Mesodermal cell (in vitro differentiated cells): ENCODE measurements around the gene HPS3.
"Not testable (repeated sequence)": the region's sequence is repeated elsewhere in the genome, so short reads cannot be mapped to it uniquely, and the experiment has no call there.

Source experiments
- H3K27ac ChIP-seq: 2 replicates; pipeline ENCODE4 v1.7.0; 2013; ENCODE audit warnings: mild to moderate bottlenecking, low read depth, low read length, moderate library complexity; ENCODE audit not compliant: severe bottlenecking
- H3K36me3 ChIP-seq: 2 replicates; pipeline ENCODE4 v1.7.1; 2013; ENCODE audit warnings: mild to moderate bottlenecking, low read length, moderate library complexity; ENCODE audit not compliant: control insufficient read depth, insufficient read depth
- H3K4me1 ChIP-seq: one replicate; pipeline ENCODE4 v1.7.1; 2013; ENCODE audit warnings: mild to moderate bottlenecking, low read length; ENCODE audit not compliant: insufficient read depth, control insufficient read depth, poor library complexity, severe bottlenecking
- H3K4me3 ChIP-seq: 2 replicates; pipeline ENCODE4 v1.7.0; 2013; ENCODE audit warnings: low read length, control low read depth, mild to moderate bottlenecking; ENCODE audit not compliant: insufficient read depth, poor library complexity, severe bottlenecking; ENCODE audit errors: extremely low read depth
- H3K9me3 ChIP-seq: 2 replicates; pipeline ENCODE4 v1.7.1; 2013; ENCODE audit warnings: mild to moderate bottlenecking, low read length, moderate library complexity; ENCODE audit not compliant: control insufficient read depth
- WGBS, 2 experiments: methylation state at CpG; one replicate each; pipeline ENCODE4 v1.1.5; 2013; ENCODE audit warnings: missing lambda C conversion rate in 2 of 2; ENCODE audit not compliant: insufficient coverage in 2 of 2; 5-methylcytosine and 5-hydroxymethylcytosine counted together

The HPS3 gene

GRCh38 chr3:149090907-149091306 lies 38.5 kb upstream of the HPS3 start:
- no peak overlapping the region for H3K4me3 ChIP-seq
- H3K36me3 ChIP-seq: no peaks in the 10 kb centered on the region
- H3K9me3 ChIP-seq: peaks cover 5% of the 10 kb centered on the region
- H3K27ac ChIP-seq: no peak overlapping the region
- H3K4me1 ChIP-seq: no peaks in the 10 kb centered on the region
- WGBS, 2 experiments: 83 to 93% methylated on average over 2 of the region's 3 CpGs

GRCh38 chr3:149091983-149092382 lies 37.5 kb upstream of the HPS3 start:
- H3K4me3 ChIP-seq: no peak overlapping the region
- peaks cover 2% of the 10 kb centered on the region for H3K9me3 ChIP-seq
- no peaks in the 10 kb centered on the region for H3K36me3 ChIP-seq
- H3K27ac ChIP-seq: no peak overlapping the region
- no peaks in the 10 kb centered on the region for H3K4me1 ChIP-seq
- 91 to 98% methylated on average over 4 of the region's 4 CpGs for WGBS, 2 experiments

- no peak overlapping the region for H3K27ac ChIP-seq
- H3K4me1 ChIP-seq: no peaks in the 10 kb centered on the region
- no peaks in the 10 kb centered on the region for H3K9me3 ChIP-seq
- no peak overlapping the region for H3K4me3 ChIP-seq
- H3K36me3 ChIP-seq: no peaks in the 10 kb centered on the region
- WGBS, 2 experiments: 87 to 94% methylated on average over 2 to 3 of the region's 4 CpGs
Measured at GRCh38 chr3:149095487-149095886, 34.0 kb upstream of the HPS3 start.

- WGBS, 2 experiments: 92 to 93% methylated on average over 6 to 16 of the region's 19 CpGs
- not testable (repeated sequence) for H3K27ac ChIP-seq, H3K36me3 ChIP-seq, H3K4me3 ChIP-seq, H3K9me3 ChIP-seq, H3K4me1 ChIP-seq
Measured at GRCh38 chr3:149097987-149098386, 31.5 kb upstream of the HPS3 start.

GRCh38 chr3:149101154-149101553 lies 28.3 kb upstream of the HPS3 start:
- H3K4me3 ChIP-seq: no peak overlapping the region
- peaks cover 4% of the 10 kb centered on the region for H3K9me3 ChIP-seq
- no peak overlapping the region for H3K27ac ChIP-seq
- H3K36me3 ChIP-seq: no peaks in the 10 kb centered on the region
- no peaks in the 10 kb centered on the region for H3K4me1 ChIP-seq
- WGBS, 2 experiments: no CpG with 5 or more reads among the region's 4 CpGs

GRCh38 chr3:149101641-149102040 lies 27.8 kb upstream of the HPS3 start:
- 73 to 93% methylated on average over 2 to 3 of the region's 3 CpGs for WGBS, 2 experiments

GRCh38 chr3:149104484-149104883 lies 25.0 kb upstream of the HPS3 start:
- H3K27ac ChIP-seq: no peak overlapping the region
- no peak overlapping the region for H3K4me3 ChIP-seq
- no peaks in the 10 kb centered on the region for H3K36me3 ChIP-seq
- peaks cover 13% of the 10 kb centered on the region for H3K9me3 ChIP-seq
- H3K4me1 ChIP-seq: no peaks in the 10 kb centered on the region
- WGBS, 2 experiments: 92 to 100% methylated on average over 1 to 2 of the region's 3 CpGs

More at GRCh38 chr3:149101641-149102040, 27.8 kb upstream of the HPS3 start:
- Histone ChIP-seq H3K4me1 (no peaks in the 10 kb centered on the region), H3K36me3 (no peaks in the 10 kb centered on the region), H3K9me3 (peaks cover 9% of the 10 kb centered on the region), H3K27ac (no peak overlapping the region), H3K4me3 (no peak overlapping the region)

GRCh38 chr3:149114458-149114857 lies 15.0 kb upstream of the HPS3 start:
- Histone ChIP-seq H3K27ac (no peak overlapping the region), H3K4me1 (no peaks in the 10 kb centered on the region), H3K4me3 (no peak overlapping the region), H3K9me3 (no peaks in the 10 kb centered on the region), H3K36me3 (no peaks in the 10 kb centered on the region)
- 89% methylated on average over 1 of the region's 1 CpG; no CpG with 5 or more reads in 1 of the 2 experiments for WGBS, 2 experiments

- Histone ChIP-seq H3K36me3 (no peaks in the 10 kb centered on the region), H3K4me1 (no peaks in the 10 kb centered on the region), H3K4me3 (no peak overlapping the region), H3K9me3 (no peaks in the 10 kb centered on the region), H3K27ac (no peak overlapping the region)
- 89 to 90% methylated on average over 2 of the region's 5 CpGs for WGBS, 2 experiments
Measured at GRCh38 chr3:149115114-149115513, 14.3 kb upstream of the HPS3 start.

GRCh38 chr3:149118724-149119123 lies 10.7 kb upstream of the HPS3 start:
- Histone ChIP-seq H3K4me3 (no peak overlapping the region), H3K9me3 (no peaks in the 10 kb centered on the region), H3K4me1 (no peaks in the 10 kb centered on the region), H3K27ac (no peak overlapping the region), H3K36me3 (no peaks in the 10 kb centered on the region)
- WGBS, 2 experiments: 86 to 92% methylated on average over 5 to 7 of the region's 9 CpGs

GRCh38 chr3:149119466-149119865 lies 10.0 kb upstream of the HPS3 start:
- no peaks in the 10 kb centered on the region for H3K4me1 ChIP-seq
- WGBS, 2 experiments: no CpG with 5 or more reads among the region's 1 CpG

More at GRCh38 chr3:149119466-149119865, 10.0 kb upstream of the HPS3 start:
- Histone ChIP-seq H3K9me3 (no peaks in the 10 kb centered on the region), H3K27ac (no peak overlapping the region), H3K36me3 (no peaks in the 10 kb centered on the region), H3K4me3 (no peak overlapping the region)
